Naive B cell (primary cell): Measurements from ENCODE around the gene RAP1A. TPM values are rescaled to one million over a fixed set of nuclear protein-coding genes. Genes with fewer than 3 reads are reported as not detected.
"Not testable (repeated sequence)": the region's sequence is repeated elsewhere in the genome, so short reads cannot be mapped to it uniquely, and the experiment has no call there.

Source experiments
- ATAC-seq, 2 donors: fragments of 150-1000 bp; cut with Tn5 transposase; 2 replicates each; pipeline ENCODE4 v1.10.0; 2021; ENCODE audit warnings: low read depth in 2 of 2, mild to moderate bottlenecking in 2 of 2, moderate library complexity in 2 of 2
- DNase-seq: peaks from one replicate; pipeline ENCODE4 v3.0.0; 2022
- H3K27ac Mint-ChIP-seq, 6 donors: one replicate each; pipeline ENCODE4 v1.8.0; 2020 to 2022; ENCODE audit warnings: mild to moderate bottlenecking in 6 of 6, mixed read lengths in 6 of 6, moderate library complexity in 5 of 6, inconsistent platforms in 2 of 6
- H3K27me3 Mint-ChIP-seq, 3 donors: one replicate each; pipeline ENCODE4 v1.8.0; 2021 to 2022; ENCODE audit warnings: mixed read lengths in 3 of 3, mild to moderate bottlenecking in 1 of 3
- H3K36me3 Mint-ChIP-seq, 2 donors: one replicate each; pipeline ENCODE4 v1.8.0; 2020 to 2022; ENCODE audit warnings: mixed read lengths in 2 of 2, inconsistent platforms in 1 of 2, mild to moderate bottlenecking in 1 of 2
- H3K4me1 Mint-ChIP-seq, 3 donors: one replicate each; pipeline ENCODE4 v1.8.0; 2020 to 2022; ENCODE audit warnings: mixed read lengths in 3 of 3, inconsistent platforms in 1 of 3, mild to moderate bottlenecking in 1 of 3, moderate library complexity in 1 of 3
- H3K4me3 Mint-ChIP-seq, 8 donors: one replicate each; pipeline ENCODE4 v1.8.0; 2020 to 2022; ENCODE audit warnings: mild to moderate bottlenecking in 8 of 8, mixed read lengths in 8 of 8, moderate library complexity in 8 of 8, inconsistent platforms in 2 of 8
- H3K9me3 Mint-ChIP-seq, 7 donors: one replicate each; pipeline ENCODE4 v1.8.0; 2020 to 2022; ENCODE audit warnings: mixed read lengths in 7 of 7, mild to moderate bottlenecking in 5 of 7, inconsistent platforms in 2 of 7, moderate library complexity in 1 of 7
- polyA plus RNA-seq, 6 donors: library from polyadenylated mRNA; unstranded; fragments of 300-500 nt; fragmentation: Illumina TruSeq; gene quantifications; one replicate each; pipeline ENCODE4 v1.2.3, GENCODE V29; 2021; ENCODE audit warnings: low read depth in 6 of 6

RAP1A gene
- polyA plus RNA-seq, 6 donors from 2014 or later, result 30.7 to 44.6 (median 37.2) TPM

DNA sequence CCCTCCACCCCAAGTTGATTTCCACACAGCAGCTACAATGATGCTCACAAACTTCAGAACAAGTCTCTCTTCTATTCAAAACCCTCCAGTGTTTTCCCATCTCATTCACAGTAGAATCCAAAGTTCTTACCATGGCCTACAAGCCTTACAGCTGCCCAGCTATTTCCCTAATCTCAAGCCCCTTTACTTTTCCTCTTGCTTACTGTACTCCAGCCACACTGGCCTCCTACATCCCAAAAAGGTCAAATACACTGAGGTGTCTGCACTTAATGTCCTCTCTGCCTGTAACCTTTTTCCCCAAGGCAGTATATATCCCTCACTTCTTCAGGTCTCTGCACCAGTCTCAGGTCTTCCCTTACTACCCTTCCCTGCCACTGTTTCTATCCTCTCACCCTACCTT lies 2.6 kb downstream of the RAP1A start:
- no peaks in the 10 kb centered on the region for H3K36me3 Mint-ChIP-seq
- H3K4me3 Mint-ChIP-seq, result peak overlapping the region; percentile 38 to 100 (median 82)
- H3K27ac Mint-ChIP-seq, result peak overlapping the region in 5 of 6 donors; percentile 11 to 86 (median 48)
- ATAC-seq (no peak), DNase-seq (no peak)
- H3K4me1 Mint-ChIP-seq, result peaks cover 57 to 81% (median 66%) of the 10 kb centered on the region in 3 donors
- no peaks in the 10 kb centered on the region for H3K9me3 Mint-ChIP-seq
- H3K27me3 Mint-ChIP-seq, result no peaks in the 10 kb centered on the region

GRCh38 chr1:111624382-111624781 lies 4.8 kb downstream of the RAP1A start:
- H3K27me3 Mint-ChIP-seq, result no peaks in the 10 kb centered on the region
- H3K4me3 Mint-ChIP-seq, result peak overlapping the region in 1 of 8 donors; percentile 23
- H3K27ac Mint-ChIP-seq, result peak overlapping the region in 3 of 6 donors; percentile 38 to 41 (median 38)
- H3K9me3 Mint-ChIP-seq, result no peaks in the 10 kb centered on the region
- no peaks in the 10 kb centered on the region for H3K36me3 Mint-ChIP-seq
- ATAC-seq (no peak), DNase-seq (no peak)
- peaks cover 53 to 81% (median 55%) of the 10 kb centered on the region in 3 donors for H3K4me1 Mint-ChIP-seq

- no peaks in the 10 kb centered on the region for H3K36me3 Mint-ChIP-seq
- ATAC-seq (no peak), DNase-seq (no peak)
- H3K27me3 Mint-ChIP-seq, result no peaks in the 10 kb centered on the region
- H3K4me3 Mint-ChIP-seq, result peak overlapping the region in 5 of 8 donors; percentile 11 to 76 (median 36)
- peaks cover 54 to 86% (median 56%) of the 10 kb centered on the region in 3 donors for H3K4me1 Mint-ChIP-seq
- H3K9me3 Mint-ChIP-seq, result no peaks in the 10 kb centered on the region
- peak overlapping the region in 2 of 6 donors; percentile 83 to 93 for H3K27ac Mint-ChIP-seq
These were observed 5.7 kb downstream of the RAP1A start for GRCh38 chr1:111625276-111625675.

DNA sequence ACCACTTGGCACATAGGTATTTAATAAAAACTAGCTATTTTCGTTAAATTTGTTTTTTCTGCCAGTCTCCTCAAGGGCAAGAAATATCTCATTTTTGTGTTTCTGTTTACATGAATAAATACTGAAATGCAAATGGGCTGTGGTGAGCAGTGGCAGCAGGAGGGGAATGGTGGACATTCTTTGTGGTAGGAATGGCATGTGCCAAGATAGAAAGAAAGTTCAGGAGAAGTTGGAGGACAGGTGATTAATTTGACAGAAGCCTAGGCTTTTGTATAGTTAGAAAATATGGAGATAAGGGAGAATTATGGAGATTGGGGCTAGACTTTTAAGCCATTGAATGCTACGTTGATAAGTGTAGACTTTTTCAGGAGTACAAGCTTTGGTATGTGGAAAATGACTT lies 8.6 kb downstream of the RAP1A start:
- DNase-seq (no peak), ATAC-seq (no peak)
- Mint-ChIP-seq H3K9me3 (no peaks in the 10 kb centered on the region), H3K27ac (peak overlapping the region; percentile 1 to 88 (median 31)), H3K4me1 (peaks cover 44 to 82% (median 52%) of the 10 kb centered on the region in 3 donors), H3K27me3 (no peaks in the 10 kb centered on the region), H3K36me3 (no peaks in the 10 kb centered on the region), H3K4me3 (peak overlapping the region in 7 of 8 donors; percentile 21 to 80 (median 32))

DNA sequence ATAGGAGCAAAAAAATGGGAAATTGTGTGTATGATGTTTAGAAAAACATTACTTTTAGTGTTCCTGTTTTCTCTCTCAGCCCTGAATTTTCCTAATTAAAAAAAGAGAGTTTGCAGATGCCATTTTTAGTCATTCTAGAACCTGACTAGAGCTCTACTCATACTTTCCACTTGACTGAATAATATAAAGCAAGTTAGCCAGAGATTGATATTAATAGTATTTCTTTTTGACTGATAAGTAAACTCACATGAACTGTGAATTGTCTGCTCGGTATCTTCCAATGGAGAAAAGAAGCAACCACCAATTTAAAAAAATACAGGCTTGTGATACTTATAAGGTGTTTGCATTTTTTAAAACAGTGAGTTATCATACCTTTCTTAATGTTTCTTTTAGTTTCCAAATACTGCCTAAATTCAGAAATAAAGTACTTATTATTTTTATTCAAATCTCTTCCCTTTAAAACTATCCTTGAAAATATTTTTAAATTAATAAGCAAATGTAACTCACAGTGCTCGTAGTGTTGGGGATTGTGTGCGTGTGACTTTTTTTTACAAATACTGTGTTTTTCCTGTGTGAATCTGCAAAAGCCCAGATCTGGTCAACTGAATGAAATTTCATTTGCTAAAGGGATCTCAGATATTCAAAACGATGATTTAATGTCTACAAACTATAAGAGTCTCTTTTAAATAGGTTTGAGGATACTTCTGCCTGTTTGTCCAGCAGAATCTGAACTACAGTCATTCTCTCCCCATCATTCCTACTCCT lies 9.8 kb downstream of the RAP1A start:
- H3K27me3 Mint-ChIP-seq, result no peaks in the 10 kb centered on the region
- H3K4me1 Mint-ChIP-seq, result peaks cover 46 to 72% (median 49%) of the 10 kb centered on the region in 3 donors
- peak overlapping the region in 4 of 8 donors; percentile 15 to 50 (median 36) for H3K4me3 Mint-ChIP-seq
- H3K27ac Mint-ChIP-seq, result peak overlapping the region in 3 of 6 donors; percentile 40 to 49 (median 41)
- no peak for ATAC-seq
- H3K36me3 Mint-ChIP-seq, result no peaks in the 10 kb centered on the region
- H3K9me3 Mint-ChIP-seq, result no peaks in the 10 kb centered on the region
- no peak for DNase-seq

- Mint-ChIP-seq H3K36me3 (no peaks in the 10 kb centered on the region), H3K4me3 (no peak overlapping the region), H3K27ac (peak overlapping the region in 3 of 6 donors; percentile 7 to 11 (median 8)), H3K27me3 (no peaks in the 10 kb centered on the region), H3K9me3 (no peaks in the 10 kb centered on the region), H3K4me1 (peaks cover 46 to 72% (median 47%) of the 10 kb centered on the region in 3 donors)
- DNase-seq, result no peak
- ATAC-seq, result no peak
These were observed 11.0 kb downstream of the RAP1A start for GRCh38 chr1:111630567-111630966.

GRCh38 chr1:111631502-111631901 lies 11.9 kb downstream of the RAP1A start:
- no peaks in the 10 kb centered on the region for H3K36me3 Mint-ChIP-seq
- H3K4me1 Mint-ChIP-seq, result peaks cover 52 to 72% (median 52%) of the 10 kb centered on the region in 3 donors
- no peaks in the 10 kb centered on the region for H3K9me3 Mint-ChIP-seq
- H3K27me3 Mint-ChIP-seq, result no peaks in the 10 kb centered on the region
- H3K4me3 Mint-ChIP-seq, result peak overlapping the region in 1 of 8 donors; percentile 15
- H3K27ac Mint-ChIP-seq, result peak overlapping the region in 1 of 6 donors; percentile 26
- DNase-seq (no peak), ATAC-seq (no peak)

- not testable (repeated sequence) for H3K9me3 Mint-ChIP-seq, H3K27me3 Mint-ChIP-seq, H3K36me3 Mint-ChIP-seq, ATAC-seq, DNase-seq
- Mint-ChIP-seq H3K27ac (peak overlapping the region in 5 of 6 donors; percentile 10 to 84 (median 47)), H3K4me1 (peaks cover 54 to 72% (median 55%) of the 10 kb centered on the region in 3 donors), H3K4me3 (peak overlapping the region in 2 of 8 donors; percentile 5 to 69)
These were observed 13.2 kb downstream of the RAP1A start for GRCh38 chr1:111632771-111633170.

DNA sequence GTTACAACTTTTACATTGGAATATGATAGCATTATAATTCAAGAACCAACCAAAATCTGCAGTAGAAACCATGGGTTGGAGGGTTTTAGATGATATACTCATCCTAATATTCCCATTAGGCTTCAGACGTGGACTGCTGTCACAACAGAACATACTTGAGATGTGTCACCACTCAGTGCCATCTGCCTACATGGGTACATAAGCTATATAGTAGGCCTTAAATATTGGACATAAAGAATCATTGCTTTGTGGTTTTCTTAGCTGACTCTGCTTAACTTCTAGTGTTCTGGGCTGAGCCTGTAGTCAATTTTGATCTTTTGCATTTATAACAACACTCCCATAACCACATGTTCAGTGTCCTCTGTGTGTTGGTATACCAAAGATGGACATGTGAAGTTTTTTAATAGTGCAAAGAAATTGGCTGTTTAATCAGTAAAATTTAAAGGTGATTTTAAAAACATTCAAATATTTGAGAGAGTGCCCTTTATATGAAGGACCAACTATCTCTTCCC lies 14.2 kb downstream of the RAP1A start:
- ATAC-seq (no peak), DNase-seq (no peak)
- H3K27ac Mint-ChIP-seq, result peak overlapping the region in 2 of 6 donors; percentile 47 to 49
- H3K4me1 Mint-ChIP-seq, result peaks cover 54 to 70% (median 57%) of the 10 kb centered on the region in 3 donors
- no peaks in the 10 kb centered on the region for H3K27me3 Mint-ChIP-seq
- no peaks in the 10 kb centered on the region for H3K36me3 Mint-ChIP-seq
- no peaks in the 10 kb centered on the region for H3K9me3 Mint-ChIP-seq
- no peak overlapping the region for H3K4me3 Mint-ChIP-seq

- H3K27me3 Mint-ChIP-seq, result no peaks in the 10 kb centered on the region
- peak overlapping the region in 5 of 6 donors; percentile 30 to 78 (median 53) for H3K27ac Mint-ChIP-seq
- peaks cover 50 to 62% (median 54%) of the 10 kb centered on the region in 3 donors for H3K4me1 Mint-ChIP-seq
- no peaks in the 10 kb centered on the region for H3K9me3 Mint-ChIP-seq
- ATAC-seq, result no peak
- no peak for DNase-seq
- peak overlapping the region in 1 of 8 donors; percentile 74 for H3K4me3 Mint-ChIP-seq
- H3K36me3 Mint-ChIP-seq, result no peaks in the 10 kb centered on the region
These were observed 15.9 kb downstream of the RAP1A start for GRCh38 chr1:111635324-111636009.

DNA sequence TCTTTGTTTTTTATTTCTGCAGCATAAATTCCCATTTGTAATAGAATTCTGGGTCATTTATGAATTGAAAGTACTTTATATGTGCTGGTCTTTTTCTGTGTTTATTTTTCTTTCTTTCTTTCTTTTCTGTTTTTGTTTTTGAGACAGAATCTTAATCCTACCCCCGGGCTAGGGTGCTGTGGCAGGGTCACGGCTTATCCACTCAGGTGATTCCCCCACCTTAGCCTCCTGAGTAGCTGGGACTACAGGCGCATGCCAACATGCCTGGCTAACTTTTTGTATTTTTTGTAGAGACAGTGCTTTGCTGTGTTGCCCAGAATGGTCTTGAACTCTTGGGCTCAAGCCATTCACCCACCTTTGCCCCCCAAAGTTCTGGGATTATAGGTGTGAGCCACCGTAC lies 18.7 kb downstream of the RAP1A start:
- H3K4me1 Mint-ChIP-seq, result peaks cover 35 to 50% (median 40%) of the 10 kb centered on the region in 3 donors
- peak overlapping the region in 4 of 8 donors; percentile 1 to 38 (median 14) for H3K4me3 Mint-ChIP-seq
- DNase-seq (no peak), ATAC-seq (peak; percentile 37 to 53)
- peaks cover 0 to 4% (median 0%) of the 10 kb centered on the region in 7 donors for H3K9me3 Mint-ChIP-seq
- peaks cover 0 to 1% of the 10 kb centered on the region in 2 donors for H3K36me3 Mint-ChIP-seq
- H3K27ac Mint-ChIP-seq, result peak overlapping the region; percentile 21 to 82 (median 66)
- H3K27me3 Mint-ChIP-seq, result no peaks in the 10 kb centered on the region

GRCh38 chr1:111639602-111640198 lies 20.1 kb downstream of the RAP1A start:
- no peak for DNase-seq
- Mint-ChIP-seq H3K4me3 (no peak overlapping the region), H3K36me3 (peaks cover 0 to 4% of the 10 kb centered on the region in 2 donors), H3K9me3 (peaks cover 0 to 6% (median 0%) of the 10 kb centered on the region in 7 donors), H3K27me3 (no peaks in the 10 kb centered on the region), H3K4me1 (peaks cover 40 to 56% (median 41%) of the 10 kb centered on the region in 3 donors), H3K27ac (peak overlapping the region in 1 of 6 donors; percentile 47)
- ATAC-seq, result no peak

DNA sequence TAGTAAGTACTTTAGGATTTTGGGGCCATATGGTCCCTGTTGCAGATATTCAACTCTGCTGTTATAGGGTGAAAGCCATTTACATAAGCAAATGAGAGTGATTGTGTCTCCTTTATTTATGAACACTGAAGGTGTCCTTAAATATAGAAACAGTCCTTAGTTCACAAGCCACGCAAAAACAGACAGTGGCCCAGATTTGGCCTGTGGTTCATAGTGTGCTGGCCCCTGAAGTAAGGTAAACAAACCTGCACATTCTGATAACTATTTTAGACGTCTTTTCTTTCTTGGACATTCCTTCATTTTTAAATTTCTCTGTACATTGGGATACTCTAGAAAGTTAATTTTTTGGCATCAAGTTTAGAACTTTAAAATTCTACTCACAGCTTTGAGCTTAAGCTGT lies 23.5 kb downstream of the RAP1A start:
- DNase-seq (no peak), ATAC-seq (no peak)
- no peak overlapping the region for H3K4me3 Mint-ChIP-seq
- peaks cover 0 to 4% of the 10 kb centered on the region in 2 donors for H3K36me3 Mint-ChIP-seq
- H3K4me1 Mint-ChIP-seq, result peaks cover 43 to 61% (median 48%) of the 10 kb centered on the region in 3 donors
- H3K27me3 Mint-ChIP-seq, result no peaks in the 10 kb centered on the region
- peaks cover 0 to 6% (median 0%) of the 10 kb centered on the region in 7 donors for H3K9me3 Mint-ChIP-seq
- peak overlapping the region in 4 of 6 donors; percentile 22 to 61 (median 56) for H3K27ac Mint-ChIP-seq
